Uterus (tissue), 4 donors: ENCODE data around the gene EPM2A. TPM values are rescaled to one million over a fixed set of nuclear protein-coding genes. Genes with fewer than 3 reads are reported as not detected.

Experiments
- DNase-seq, 2 donors: peaks; one replicate each; pipeline ENCODE4 v3.0.0-alpha.2; 2019 to 2020
- H3K27ac ChIP-seq, 2 donors: fragments of 200-600 bp; sonication (generic); 1 replicate in 1 of 2; 2 replicates in 1 of 2; pipeline ENCODE4 v1.5.1; 2016 to 2018
- H3K27me3 ChIP-seq, 2 donors: fragments of 200-600 bp; sonication (generic); one replicate each; pipeline ENCODE4 v1.5.1; 2018 to 2019; ENCODE audit warnings: control low read depth in 1 of 2
- H3K36me3 ChIP-seq, 2 donors: fragments of 200-600 bp; sonication (generic); one replicate each; pipeline ENCODE4 v1.5.1; 2019; ENCODE audit warnings: control low read depth in 1 of 2
- H3K4me1 ChIP-seq, 2 donors: fragments of 200-600 bp; sonication (generic); one replicate each; pipeline ENCODE4 v1.5.1; 2018 to 2019; ENCODE audit warnings: control low read depth in 1 of 2
- H3K4me3 ChIP-seq, 2 donors: fragments of 200-600 bp; sonication (generic); 1 replicate in 1 of 2; 2 replicates in 1 of 2; pipeline ENCODE4 v1.5.1; 2018 to 2019; ENCODE audit warnings: mild to moderate bottlenecking in 1 of 2
- H3K9me3 ChIP-seq, 2 donors: fragments of 200-600 bp; sonication (generic); one replicate each; pipeline ENCODE4 v1.5.1; 2019; ENCODE audit warnings: control low read depth in 1 of 2
- POLR2A ChIP-seq, 2 donors: fragments of 450-650 bp; IDR thresholded peaks; one replicate each; pipeline ENCODE4 v1.6.1; 2016; ENCODE audit warnings: antibody characterized with exemption in 2 of 2, mild to moderate bottlenecking in 1 of 2, moderate library complexity in 1 of 2
- intact Hi-C: fragments of 100-400 bp; cut with DNase I; formaldehyde crosslinking; loops from one replicate; pipeline ENCODE4 v1.15.1; 2023; ENCODE audit warnings: low total_unique reads
- total RNA-seq, 4 donors: library from RNA; depleted of rRNA in 3 of 4; stranded (reverse); fragments of >200 nt in 3 of 4; gene quantifications; one replicate each; pipeline versions ENCODE4 v1.1.0 to v1.2.4, GENCODE V29; 2014 to 2023
- TF ChIP-seq, protein P1 (sequence below), 4 experiments: fragments of 200-600 bp in 2 of 4; fragments of 450-650 bp in 2 of 4; sonication (generic) in 2 of 4; IDR thresholded peaks; one replicate each; pipeline ENCODE4 v1.5.1; 2016 to 2019; ENCODE audit warnings: antibody characterized with exemption in 4 of 4, mild to moderate bottlenecking in 2 of 4, moderate library complexity in 1 of 4
- donor health status: DM: yes; HTN: yes; CAD: no.

Gene EPM2A
- 10 to 100 TPM; 15.4 to 21.8 (median 18.7) TPM for total RNA-seq

DNA sequence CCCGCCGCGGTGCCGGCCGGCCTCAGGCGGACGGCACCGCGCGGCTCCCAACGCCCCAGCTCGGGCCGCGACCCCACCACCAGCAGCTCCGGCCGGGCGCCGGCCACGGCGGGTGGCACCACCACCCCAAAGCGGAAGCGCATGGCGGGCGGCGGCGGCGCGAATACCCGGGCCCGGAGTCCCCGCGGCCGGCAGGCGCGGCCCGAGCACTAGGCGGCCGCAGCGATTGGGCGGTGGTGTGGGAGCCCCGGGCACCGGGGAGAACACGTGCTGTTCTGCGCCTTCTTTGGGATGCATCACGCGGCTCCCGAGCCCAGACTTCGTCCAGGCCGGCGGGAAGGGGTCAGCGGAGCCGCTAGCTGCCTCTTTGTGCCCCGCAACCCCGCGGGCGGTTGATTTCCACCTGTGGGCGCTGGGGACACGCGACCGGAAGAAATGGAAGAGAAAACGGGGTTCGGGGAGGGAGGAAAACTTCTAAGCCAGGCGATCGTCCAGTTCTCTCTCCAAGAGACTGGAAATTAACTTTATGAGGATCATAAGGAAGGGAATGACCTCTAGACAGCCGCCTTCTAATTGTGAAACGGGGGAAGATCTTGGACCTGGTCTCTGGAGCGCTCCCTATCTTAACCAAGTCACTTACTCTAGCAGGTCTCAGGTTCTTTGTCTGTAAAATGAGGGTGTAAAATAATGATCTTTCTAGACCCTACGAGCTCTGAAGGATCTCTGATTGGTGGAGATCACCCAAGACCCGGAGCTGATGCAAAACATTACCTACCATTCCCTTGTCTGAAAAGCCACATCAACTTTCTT lies at the start of gene EPM2A:
Gene EPM2A (minus strand): TSS at position 165 of the 810 bp plus-strand sequence. CDS start 22 bp downstream, at position 143.
- no peaks in the 10 kb centered on the region for H3K9me3 ChIP-seq

DNA sequence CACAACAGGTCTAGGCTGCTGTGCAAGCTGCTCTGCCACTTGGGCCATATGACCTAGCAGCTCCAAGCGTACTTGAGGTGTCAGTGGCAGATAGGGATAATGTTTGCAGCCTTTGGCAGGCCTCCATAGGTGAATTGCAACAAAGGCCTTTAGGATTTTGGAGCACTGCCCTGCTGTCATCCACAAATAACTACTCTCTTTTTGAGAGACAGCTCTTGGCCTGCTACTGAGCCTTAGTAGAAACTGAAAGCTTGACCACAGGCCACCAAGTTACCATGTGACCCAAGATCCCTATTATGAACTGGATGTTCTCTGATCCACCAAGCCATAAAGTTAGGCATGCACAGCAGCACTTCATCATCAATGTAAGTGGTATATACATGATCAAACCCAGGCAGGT lies 49.4 kb upstream of the EPM2A start:
- peaks cover 0 to 4% of the 10 kb centered on the region in 2 donors for H3K9me3 ChIP-seq
- no peaks in the 10 kb centered on the region for H3K36me3 ChIP-seq
- intact Hi-C loops, result no loop called here
- no peak overlapping the region for H3K4me3 ChIP-seq
- no peak for DNase-seq
- H3K4me1 ChIP-seq, result no peaks in the 10 kb centered on the region
- TF ChIP-seq, protein P1, sequence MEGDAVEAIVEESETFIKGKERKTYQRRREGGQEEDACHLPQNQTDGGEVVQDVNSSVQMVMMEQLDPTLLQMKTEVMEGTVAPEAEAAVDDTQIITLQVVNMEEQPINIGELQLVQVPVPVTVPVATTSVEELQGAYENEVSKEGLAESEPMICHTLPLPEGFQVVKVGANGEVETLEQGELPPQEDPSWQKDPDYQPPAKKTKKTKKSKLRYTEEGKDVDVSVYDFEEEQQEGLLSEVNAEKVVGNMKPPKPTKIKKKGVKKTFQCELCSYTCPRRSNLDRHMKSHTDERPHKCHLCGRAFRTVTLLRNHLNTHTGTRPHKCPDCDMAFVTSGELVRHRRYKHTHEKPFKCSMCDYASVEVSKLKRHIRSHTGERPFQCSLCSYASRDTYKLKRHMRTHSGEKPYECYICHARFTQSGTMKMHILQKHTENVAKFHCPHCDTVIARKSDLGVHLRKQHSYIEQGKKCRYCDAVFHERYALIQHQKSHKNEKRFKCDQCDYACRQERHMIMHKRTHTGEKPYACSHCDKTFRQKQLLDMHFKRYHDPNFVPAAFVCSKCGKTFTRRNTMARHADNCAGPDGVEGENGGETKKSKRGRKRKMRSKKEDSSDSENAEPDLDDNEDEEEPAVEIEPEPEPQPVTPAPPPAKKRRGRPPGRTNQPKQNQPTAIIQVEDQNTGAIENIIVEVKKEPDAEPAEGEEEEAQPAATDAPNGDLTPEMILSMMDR (IDR thresholded peaks at IDR 0.05), result no peak
- no peak for TF ChIP-seq POLR2A (IDR thresholded peaks at IDR 0.05)
- H3K27me3 ChIP-seq, result no peaks in the 10 kb centered on the region
- H3K27ac ChIP-seq, result no peak overlapping the region

More for the DNA sequence above, at the start of gene EPM2A:
- Histone ChIP-seq H3K4me1 (peaks cover 0 to 13% of the 10 kb centered on the region in 2 donors), H3K27ac (peak within 1 kb of the TSS; percentile 98 to 99), H3K4me3 (peak within 1 kb of the TSS; percentile 59 to 81), H3K36me3 (no peaks in the 10 kb centered on the region), H3K27me3 (no peaks in the 10 kb centered on the region)
- DNase-seq, result peak; percentile 80 to 82
- TF ChIP-seq POLR2A (IDR thresholded peaks at IDR 0.05), result peak; percentile 20 to 56
- TF ChIP-seq, protein P1 (IDR thresholded peaks at IDR 0.05), result peak in 2 of 4 experiments; percentile 15 to 46
- intact Hi-C loops, result no loop called here

DNA sequence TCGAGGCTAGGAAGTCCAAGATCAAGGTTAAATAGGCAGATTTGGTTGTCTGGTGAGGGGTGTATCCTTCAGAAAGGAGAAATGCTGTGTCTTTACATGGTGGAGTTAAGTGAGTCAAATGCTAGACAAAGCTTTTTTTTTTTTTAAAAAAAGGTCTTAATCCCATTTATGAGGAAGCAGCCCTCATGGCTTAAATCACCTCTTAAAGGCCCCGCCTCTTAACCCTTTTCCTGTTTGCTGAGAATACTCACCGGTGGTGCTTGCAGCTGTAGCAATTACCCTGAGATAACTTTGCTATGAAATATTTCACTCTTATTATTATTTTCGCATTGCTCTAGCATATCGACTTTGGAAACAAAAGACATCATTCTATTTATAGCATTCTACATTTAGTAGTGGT lies 48.5 kb upstream of the EPM2A start:
- H3K4me3 ChIP-seq, result no peak overlapping the region
- no peaks in the 10 kb centered on the region for H3K4me1 ChIP-seq
- H3K9me3 ChIP-seq, result peaks cover 0 to 4% of the 10 kb centered on the region in 2 donors
- no peaks in the 10 kb centered on the region for H3K36me3 ChIP-seq
- no peak for TF ChIP-seq POLR2A (IDR thresholded peaks at IDR 0.05)
- TF ChIP-seq, protein P1 (IDR thresholded peaks at IDR 0.05), result no peak
- intact Hi-C loops, result no loop called here
- H3K27ac ChIP-seq, result no peak overlapping the region
- DNase-seq, result no peak
- H3K27me3 ChIP-seq, result no peaks in the 10 kb centered on the region

DNA sequence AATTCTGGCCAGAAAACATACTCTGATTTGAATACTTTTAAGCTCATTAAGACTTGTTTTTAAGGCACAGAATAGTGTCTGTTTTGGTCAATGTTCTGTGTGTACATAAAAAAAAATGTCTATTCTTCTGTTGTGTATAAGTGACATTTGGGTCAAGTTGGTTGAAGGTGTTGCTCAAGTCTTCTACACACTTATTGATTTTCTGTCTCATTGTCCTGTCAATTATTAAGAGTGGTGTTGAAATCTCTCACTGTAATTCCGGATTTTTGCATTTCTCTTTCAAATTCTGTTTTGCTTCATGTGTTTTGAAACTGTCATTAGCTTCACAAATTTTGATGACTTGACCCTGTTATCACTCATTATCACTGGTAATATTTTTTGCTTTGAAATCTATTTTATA lies 37.5 kb upstream of the EPM2A start:
- Histone ChIP-seq H3K4me1 (no peaks in the 10 kb centered on the region), H3K36me3 (no peaks in the 10 kb centered on the region), H3K9me3 (peaks cover 0 to 4% of the 10 kb centered on the region in 2 donors), H3K27me3 (no peaks in the 10 kb centered on the region), H3K27ac (no peak overlapping the region), H3K4me3 (no peak overlapping the region)
- no peak for DNase-seq
- TF ChIP-seq, protein P1 (IDR thresholded peaks at IDR 0.05), result no peak
- TF ChIP-seq POLR2A (IDR thresholded peaks at IDR 0.05), result no peak
- intact Hi-C loops, result no loop called here

DNA sequence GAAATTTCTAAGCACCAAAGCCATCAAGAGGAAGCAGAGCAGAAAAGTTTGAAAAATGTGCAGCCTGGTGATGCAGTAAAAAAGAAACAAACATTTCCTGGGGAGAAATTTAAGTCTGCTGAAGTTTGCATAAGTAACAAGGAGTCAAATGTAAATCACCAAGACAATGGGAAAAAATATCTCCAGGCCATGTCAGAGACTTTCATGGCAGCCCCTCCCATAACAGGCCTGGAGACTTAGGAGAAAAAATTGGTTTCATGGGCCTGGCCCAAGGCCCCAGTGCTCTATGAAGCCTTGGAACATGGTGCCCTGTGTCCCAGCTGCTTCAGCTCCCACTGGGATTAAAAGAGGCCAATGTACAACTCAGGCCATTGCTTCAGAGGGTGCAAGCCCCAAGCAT lies 30.1 kb upstream of the EPM2A start:
- intact Hi-C loops, result no loop called here
- TF ChIP-seq, protein P1 (IDR thresholded peaks at IDR 0.05), result no peak
- TF ChIP-seq POLR2A (IDR thresholded peaks at IDR 0.05), result no peak
- DNase-seq, result no peak
- Histone ChIP-seq H3K4me1 (no peaks in the 10 kb centered on the region), H3K27me3 (no peaks in the 10 kb centered on the region), H3K9me3 (no peaks in the 10 kb centered on the region), H3K36me3 (no peaks in the 10 kb centered on the region), H3K4me3 (no peak overlapping the region), H3K27ac (no peak overlapping the region)
